Stimulated activated CD8-positive, alpha-beta memory T cell treated with anti-CD3 and anti-CD28 coated beads, Interleukin-4, amount 100 ng/mL, for 1 hour (primary cell): ENCODE measurements around the gene DCST1.

Source experiments
- DNase-seq, 2 donors: peaks; one replicate each; pipeline ENCODE4 v3.0.0-alpha.2; 2020; ENCODE audit warnings: low read depth in 2 of 2, low spot score in 1 of 2

Gene DCST1

GRCh38 chr1:155085504-155086127, 52.0 kb downstream of the DCST1 start:
- peak in 1 of 2 donors; percentile 63 for DNase-seq

- peak in 1 of 2 donors; percentile 60 for DNase-seq
Measured at GRCh38 chr1:155086128-155086741, 52.6 kb downstream of the DCST1 start.

- DNase-seq: no peak
Measured at GRCh38 chr1:155086856-155087535, 53.4 kb downstream of the DCST1 start.

GRCh38 chr1:155091071-155092051, 57.7 kb downstream of the DCST1 start:
- peak; percentile 65 to 70 for DNase-seq

- DNase-seq: no peak
Measured at GRCh38 chr1:155092131-155092530, 58.5 kb downstream of the DCST1 start.

GRCh38 chr1:155092641-155093040, 59.0 kb downstream of the DCST1 start:
- no peak for DNase-seq

- DNase-seq: no peak
Measured at GRCh38 chr1:155093911-155094621, 60.4 kb downstream of the DCST1 start.

GRCh38 chr1:155094622-155094948, 61.0 kb downstream of the DCST1 start:
- DNase-seq: no peak

- DNase-seq: no peak
Measured at GRCh38 chr1:155099331-155099730, 65.7 kb downstream of the DCST1 start.
